GM18907 (cell line): ENCODE measurements around the gene SGSM2.

ENCODE experiments used
- ATAC-seq: cut with Tn5 transposase; IDR thresholded peaks from one replicate; pipeline ENCODE4 v1.9.1; 2021; ENCODE audit warnings: mild to moderate bottlenecking, moderate library complexity; ENCODE audit not compliant: unreplicated experiment

SGSM2 gene

GRCh38 chr17:2366747-2367494, 29.6 kb downstream of the SGSM2 start:
- no peak for ATAC-seq

DNA sequence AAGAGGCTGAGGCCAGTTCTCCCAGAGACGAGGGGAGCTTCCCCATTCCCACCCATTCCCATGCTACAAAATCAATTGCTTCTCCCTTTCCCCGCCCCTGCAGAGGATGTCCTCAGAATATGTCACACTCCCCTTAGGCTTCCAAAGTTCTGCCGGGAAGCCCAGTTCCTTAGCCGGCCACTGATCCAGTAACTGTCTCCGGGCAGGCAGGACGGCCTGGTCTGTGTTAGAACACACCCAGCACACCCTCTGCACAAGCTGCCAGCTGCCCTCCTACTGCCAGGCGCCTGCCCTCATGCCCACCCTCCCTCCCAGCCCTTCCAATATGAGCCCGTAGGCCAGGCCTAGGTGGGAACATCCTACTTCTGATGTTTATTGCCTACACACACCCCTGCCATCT, 31.1 kb downstream of the SGSM2 start:
- no peak for ATAC-seq

GRCh38 chr17:2369039-2369438, 31.7 kb downstream of the SGSM2 start:
- ATAC-seq: no peak

- ATAC-seq: no peak
Observed at GRCh38 chr17:2369551-2370210, 32.4 kb downstream of the SGSM2 start.

DNA sequence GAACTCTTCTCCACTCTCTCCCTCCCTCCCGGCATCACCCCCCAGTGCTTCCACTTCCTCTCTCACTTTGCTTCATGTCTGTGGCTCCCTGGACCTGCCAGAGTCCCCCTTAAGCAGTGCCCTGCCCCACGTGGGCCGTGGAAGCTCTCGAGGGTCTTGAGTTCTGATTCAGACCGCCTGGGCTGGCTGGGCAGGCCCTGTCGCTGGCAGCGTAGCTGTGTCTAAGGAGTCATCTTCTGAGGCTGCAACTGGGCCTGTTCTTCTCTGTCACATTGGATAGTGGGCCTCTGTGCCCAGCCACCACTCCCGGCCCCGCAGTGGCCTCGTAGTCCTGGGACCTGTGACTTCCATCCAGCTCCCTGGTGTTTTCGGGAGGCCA, 32.9 kb downstream of the SGSM2 start:
- ATAC-seq: no peak

DNA sequence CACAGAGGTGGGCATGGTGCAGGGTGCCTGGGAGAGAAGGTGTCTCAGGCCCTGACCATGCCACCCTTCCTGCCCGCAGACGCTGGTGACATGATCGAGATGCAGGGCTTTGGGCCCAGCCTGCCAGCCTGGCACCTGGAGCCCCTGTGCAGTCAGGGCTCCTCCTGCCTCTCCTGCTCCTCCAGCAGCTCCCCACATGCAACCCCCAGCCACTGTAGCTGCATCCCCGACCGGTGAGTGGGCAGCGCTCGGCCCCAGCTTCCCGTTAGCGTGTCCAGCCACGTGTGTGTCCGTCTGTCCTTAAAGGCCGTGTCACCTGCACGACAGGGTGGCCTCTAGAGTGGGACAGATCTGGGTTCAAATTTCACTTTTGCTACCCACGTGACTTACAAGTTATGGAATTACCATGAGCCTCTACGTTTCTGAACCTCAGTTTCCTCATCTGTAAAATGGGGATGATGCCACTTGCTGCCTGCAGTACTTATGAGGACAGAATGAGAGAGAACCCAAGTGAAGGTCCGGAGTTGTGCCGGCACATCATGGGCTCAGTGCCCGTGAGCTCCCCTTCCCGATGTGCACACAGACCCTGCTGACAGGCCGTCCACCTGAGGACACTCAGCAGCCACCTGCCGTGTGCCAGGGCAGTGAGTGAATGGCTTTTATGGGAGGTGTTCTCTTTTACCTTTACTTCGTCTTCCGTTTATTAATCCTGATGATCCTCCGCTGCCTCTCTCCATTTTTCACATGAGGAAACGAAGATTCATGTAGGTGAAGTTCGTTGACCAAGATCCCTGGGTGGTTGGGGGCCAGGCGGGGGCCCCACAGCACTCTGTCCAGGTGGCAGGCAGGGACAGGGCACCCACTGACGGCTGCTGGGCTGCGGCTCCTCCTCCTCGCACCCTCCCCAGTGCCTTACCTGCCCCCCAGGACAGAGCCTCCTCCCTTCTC, 34.2 kb downstream of the SGSM2 start:
- no peak for ATAC-seq

- ATAC-seq: no peak
Observed at GRCh38 chr17:2372180-2372579, 34.9 kb downstream of the SGSM2 start.

DNA sequence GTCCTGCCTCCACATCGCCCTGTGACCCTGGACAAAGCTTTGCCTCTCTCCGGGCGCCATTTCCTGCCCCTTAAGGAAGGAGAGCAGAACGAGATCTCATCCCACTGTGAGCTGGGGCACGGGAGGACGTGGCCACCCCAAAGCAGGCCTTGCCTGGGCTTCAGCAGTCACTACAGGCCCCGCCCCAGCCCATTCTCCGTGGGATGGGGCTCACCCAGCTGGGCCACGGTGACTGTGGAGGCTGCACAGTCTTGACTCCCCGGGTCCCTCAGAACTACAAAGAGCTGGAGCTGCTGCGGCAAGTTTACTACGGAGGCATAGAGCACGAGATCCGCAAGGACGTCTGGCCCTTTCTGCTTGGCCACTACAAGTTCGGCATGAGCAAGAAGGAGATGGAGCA, 35.4 kb downstream of the SGSM2 start:
- ATAC-seq: no peak

DNA sequence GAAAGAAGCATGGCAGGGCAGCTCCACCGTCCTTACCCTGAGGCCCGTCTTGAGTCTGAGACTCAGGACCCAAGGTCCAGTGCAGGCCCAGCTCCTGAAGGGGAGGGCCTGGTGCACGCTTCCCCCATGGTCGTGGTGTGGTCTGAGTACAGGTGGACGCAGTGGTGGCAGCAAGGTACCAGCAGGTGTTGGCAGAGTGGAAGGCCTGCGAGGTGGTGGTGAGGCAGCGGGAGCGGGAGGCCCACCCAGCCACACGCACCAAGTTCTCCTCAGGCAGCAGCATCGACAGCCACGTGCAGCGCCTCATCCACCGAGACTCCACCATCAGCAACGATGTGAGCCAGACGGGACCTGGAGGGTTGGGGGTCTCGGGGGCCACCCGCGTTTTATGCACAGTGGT, 35.9 kb downstream of the SGSM2 start:
- ATAC-seq: no peak

DNA sequence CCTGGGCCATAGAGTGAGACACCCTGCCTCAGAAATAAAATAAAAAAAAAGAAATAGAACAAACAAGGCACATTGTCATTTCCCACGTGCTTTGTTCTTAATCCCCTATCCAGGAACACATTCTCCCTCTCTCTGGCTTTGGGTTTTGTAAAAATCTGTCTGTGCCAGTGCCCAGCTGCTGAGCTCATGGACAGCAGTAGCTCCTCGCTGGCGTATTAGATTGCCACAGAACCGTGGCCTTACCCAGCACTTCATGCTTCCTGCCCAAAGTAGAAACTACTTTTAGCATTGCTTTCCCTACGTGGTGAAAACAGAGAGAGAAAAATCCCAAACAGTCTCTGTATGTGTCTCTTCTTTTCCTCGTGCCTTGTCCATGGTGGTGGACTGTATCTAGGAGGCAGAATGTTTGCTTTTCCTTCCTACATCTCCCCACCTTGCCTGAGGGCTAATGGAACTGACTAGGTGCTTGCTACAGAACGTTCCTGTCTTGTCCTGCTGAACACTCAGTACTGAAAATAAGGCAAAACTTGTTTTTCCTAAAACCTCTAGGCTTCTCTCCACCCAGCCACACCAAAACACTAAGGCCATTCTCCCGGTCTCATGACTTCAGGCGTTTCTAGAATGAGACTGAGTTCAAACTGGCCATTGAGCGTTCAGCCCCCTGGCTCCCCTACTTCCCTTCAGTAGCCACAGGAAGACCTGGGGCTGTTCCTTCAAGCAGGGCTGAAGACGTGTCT, 37.4 kb downstream of the SGSM2 start:
- no peak for ATAC-seq

GRCh38 chr17:2375406-2375805, 38.1 kb downstream of the SGSM2 start:
- ATAC-seq: no peak

DNA sequence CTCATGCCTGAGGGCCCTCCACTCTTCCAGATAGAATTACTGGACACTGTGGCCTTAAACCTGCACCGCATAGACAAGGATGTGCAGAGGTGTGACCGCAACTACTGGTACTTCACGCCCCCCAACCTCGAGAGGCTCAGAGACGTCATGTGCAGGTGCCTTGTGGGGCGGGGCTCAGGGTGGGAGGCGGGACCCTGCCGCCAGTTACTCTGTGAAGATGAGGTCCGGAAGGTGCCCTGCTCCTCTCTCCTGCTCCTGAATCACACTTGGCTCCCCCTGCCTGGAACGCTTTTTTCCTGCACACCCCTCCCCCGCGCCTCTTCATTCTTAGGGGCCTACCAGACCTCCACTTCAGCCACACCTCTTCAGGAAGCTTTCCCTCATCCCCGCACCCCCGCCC, 38.8 kb downstream of the SGSM2 start:
- no peak for ATAC-seq

GRCh38 chr17:2377659-2378058, 40.4 kb downstream of the SGSM2 start:
- no peak for ATAC-seq

DNA sequence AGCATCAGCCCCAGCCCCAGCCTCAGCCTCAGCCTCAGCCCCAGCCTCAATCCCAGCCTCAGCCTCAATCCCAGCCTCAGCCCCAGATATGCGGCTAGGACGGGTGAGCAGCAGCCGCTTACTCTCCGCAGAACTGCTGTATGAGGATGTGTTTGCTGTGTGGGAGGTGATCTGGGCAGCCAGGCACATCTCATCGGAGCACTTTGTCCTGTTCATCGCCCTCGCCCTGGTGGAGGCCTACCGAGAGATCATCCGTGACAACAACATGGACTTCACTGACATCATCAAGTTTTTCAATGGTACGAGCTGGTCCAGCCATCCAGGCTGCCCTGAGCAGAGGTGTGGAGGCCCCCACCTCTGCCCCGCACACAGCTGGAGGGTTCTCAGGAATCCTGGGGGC, 41.6 kb downstream of the SGSM2 start:
- no peak for ATAC-seq

- ATAC-seq: no peak
Observed at GRCh38 chr17:2379489-2380225, 42.4 kb downstream of the SGSM2 start.

- no peak for ATAC-seq
Observed at GRCh38 chr17:2380226-2380922, 43.1 kb downstream of the SGSM2 start.

DNA sequence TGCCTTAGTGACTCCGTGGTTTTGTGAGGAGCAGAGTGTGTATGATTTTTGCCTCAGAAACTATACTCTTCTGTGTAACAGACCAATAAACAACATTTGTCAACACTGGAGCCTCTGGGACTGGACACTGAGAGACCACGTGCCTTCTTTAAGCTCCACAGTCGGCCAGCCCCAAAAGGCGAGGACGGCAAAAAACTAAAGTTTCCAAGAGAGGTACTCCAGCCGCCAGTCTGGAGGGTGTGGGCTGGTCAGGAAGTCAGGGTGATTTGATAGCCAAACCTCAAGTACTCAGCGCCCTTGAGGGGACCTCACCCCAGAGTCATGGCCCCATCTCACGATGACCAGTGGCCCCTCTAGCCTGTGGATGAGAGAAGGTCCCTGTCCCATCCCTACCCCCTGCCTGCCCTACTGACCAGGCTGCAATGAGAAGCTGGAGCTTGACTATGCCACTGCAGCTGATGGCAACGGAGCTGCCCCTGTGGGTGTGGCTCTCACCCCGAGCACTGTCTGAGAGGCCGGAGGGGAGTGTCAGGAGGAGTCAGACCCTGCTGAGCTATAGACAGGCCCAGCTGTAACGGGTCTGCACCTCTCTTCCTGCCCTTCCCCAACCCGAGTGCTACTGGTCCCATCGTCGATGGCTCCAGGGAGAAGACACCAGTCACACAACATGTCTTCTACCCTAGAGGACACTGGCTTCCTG, 43.8 kb downstream of the SGSM2 start:
- ATAC-seq: no peak

GRCh38 chr17:2383628-2384167, 46.4 kb downstream of the SGSM2 start:
- ATAC-seq: no peak
